GM23338 (cell line): Measurements from ENCODE around the gene PLOD3. TPM values are rescaled to one million over a fixed set of nuclear protein-coding genes. Genes with fewer than 3 reads are reported as not detected.

Experiments used
- ATAC-seq: fragments of 200-7000 bp; cut with Tn5 transposase; 3 replicates; pipeline ENCODE4 v1.9.1; 2020
- DNase-seq: peaks from one replicate; pipeline ENCODE4 v3.0.0-alpha.2; 2015; ENCODE audit warnings: low spot score
- H2AFZ ChIP-seq: fragments of 200-600 bp; sonication (generic); 2 replicates; pipeline ENCODE4 v1.8.0; 2016; ENCODE audit warnings: antibody characterized with exemption, mild to moderate bottlenecking, moderate library complexity
- H3F3A ChIP-seq: fragments of 200-600 bp; sonication (generic); replicated peaks from 2 replicates; pipeline ENCODE4 v1.8.0; 2017; ENCODE audit warnings: antibody characterized with exemption, mixed run types, low read depth
- H3K27ac ChIP-seq: fragments of 200-600 bp; sonication (generic); 2 replicates; pipeline ENCODE4 v1.6.1; 2016; ENCODE audit warnings: low read depth
- H3K27me3 ChIP-seq: fragments of 200-600 bp; sonication (generic); 2 replicates; pipeline ENCODE4 v1.8.0; 2016; ENCODE audit warnings: mild to moderate bottlenecking, mixed run types, moderate library complexity; ENCODE audit not compliant: insufficient read depth
- H3K36me3 ChIP-seq: fragments of 200-600 bp; sonication (generic); 2 replicates; pipeline ENCODE4 v1.8.0; 2016; ENCODE audit warnings: mild to moderate bottlenecking; ENCODE audit not compliant: insufficient read depth
- H3K4me1 ChIP-seq: fragments of 200-600 bp; sonication (generic); 2 replicates; pipeline ENCODE4 v1.8.0; 2016; ENCODE audit warnings: mild to moderate bottlenecking, moderate library complexity; ENCODE audit not compliant: insufficient read depth
- H3K4me2 ChIP-seq: fragments of 200-600 bp; sonication (generic); 2 replicates; pipeline ENCODE4 v1.7.1; 2017; ENCODE audit warnings: mixed run types
- H3K4me3 ChIP-seq: fragments of 200-600 bp; sonication (generic); 2 replicates; pipeline ENCODE4 v1.6.1; 2016; ENCODE audit warnings: mixed run types
- H3K79me2 ChIP-seq: fragments of 200-600 bp; sonication (generic); replicated peaks from 2 replicates; pipeline ENCODE4 v1.8.0; 2017; ENCODE audit warnings: mild to moderate bottlenecking; ENCODE audit not compliant: insufficient read depth
- H3K9me2 ChIP-seq: fragments of 200-600 bp; sonication (generic); 2 replicates; pipeline ENCODE4 v1.8.0; 2017; ENCODE audit not compliant: insufficient read depth
- H4K20me1 ChIP-seq: fragments of 200-600 bp; sonication (generic); replicated peaks from 2 replicates; pipeline ENCODE4 v1.8.0; 2017; ENCODE audit warnings: mild to moderate bottlenecking; ENCODE audit not compliant: insufficient read depth
- H3K27ac Mint-ChIP-seq: 2 replicates; pipeline ENCODE4 v1.8.0; 2020; ENCODE audit warnings: inconsistent platforms, mild to moderate bottlenecking, moderate library complexity, mixed read lengths
- H3K27me3 Mint-ChIP-seq: 3 replicates; pipeline ENCODE4 v1.8.0; 2022; ENCODE audit warnings: low read depth, mild to moderate bottlenecking, moderate library complexity, mixed read lengths, inconsistent platforms; ENCODE audit not compliant: insufficient read depth, poor library complexity
- H3K36me3 Mint-ChIP-seq: 3 replicates; pipeline ENCODE4 v1.8.0; 2021; ENCODE audit warnings: low read depth, mild to moderate bottlenecking, inconsistent platforms, moderate library complexity, mixed read lengths
- H3K4me1 Mint-ChIP-seq: 3 replicates; pipeline ENCODE4 v1.8.0; 2020; ENCODE audit warnings: mild to moderate bottlenecking, inconsistent platforms, mixed read lengths
- H3K4me3 Mint-ChIP-seq: 3 replicates; pipeline ENCODE4 v1.8.0; 2021; ENCODE audit warnings: moderate library complexity, mild to moderate bottlenecking, inconsistent platforms, mixed read lengths
- H3K9me3 Mint-ChIP-seq: 3 replicates; pipeline ENCODE4 v1.8.0; 2020; ENCODE audit warnings: moderate library complexity, mild to moderate bottlenecking, inconsistent platforms, mixed read lengths
- CREB1 ChIP-seq: fragments of 250-450 bp; sonication (Bioruptor Pico); IDR thresholded peaks from 2 replicates; pipeline ENCODE4 v1.5.0; 2020; ENCODE audit warnings: low read depth, mild to moderate bottlenecking, moderate library complexity
- ETS1 ChIP-seq: IDR thresholded peaks from 2 replicates; pipeline ENCODE4 v1.6.1; 2016; ENCODE audit warnings: antibody characterized with exemption
- JUNB ChIP-seq: IDR thresholded peaks from one replicate; pipeline ENCODE4 v1.6.1; 2016; ENCODE audit warnings: antibody characterized with exemption; ENCODE audit not compliant: unreplicated experiment
- NANOG ChIP-seq: IDR thresholded peaks from 2 replicates; pipeline ENCODE4 v1.6.1; 2016; ENCODE audit warnings: antibody characterized with exemption, borderline replicate concordance
- STAT1 ChIP-seq: IDR thresholded peaks from one replicate; pipeline ENCODE4 v1.6.1; 2016; ENCODE audit warnings: antibody characterized with exemption; ENCODE audit not compliant: unreplicated experiment
- ZNF114 ChIP-seq: fragments of 250-450 bp; sonication (Bioruptor Pico); IDR thresholded peaks from 2 replicates; pipeline ENCODE4 v1.5.0; 2020; ENCODE audit warnings: mild to moderate bottlenecking, moderate library complexity
- ZNF462 ChIP-seq: fragments of 250-450 bp; sonication (Bioruptor Pico); IDR thresholded peaks from 2 replicates; pipeline ENCODE4 v1.5.0; 2020; ENCODE audit warnings: mild to moderate bottlenecking, moderate library complexity
- polyA plus RNA-seq: library from polyadenylated mRNA; unstranded; fragments of >200 nt; fragmentation: Nextera tagmentation; extraction: Ambion mirVana; gene quantifications from 2 replicates; pipeline ENCODE4 v1.2.1, GENCODE V29; 2016
- total RNA-seq: library from RNA; depleted of rRNA; stranded (reverse); fragments of >200 nt; shearing (Covaris generic); gene quantifications from 2 replicates; pipeline ENCODE4 v1.2.3, GENCODE V29; 2014

The PLOD3 gene
- total and polyA plus RNA-seq, 2 experiments from 2014 or later = 35.2 to 40.7 TPM

GRCh38 chr7:101200862-101201599 lies 16.4 kb downstream of the PLOD3 start, which contains the start of gene MOGAT3 (continued):
- no peak for TF ChIP-seq ZNF462 (CRISPR knock-in tag)
- TF ChIP-seq ZNF114 (CRISPR knock-in tag) = no peak

GRCh38 chr7:101200504-101200861 lies 16.9 kb downstream of the PLOD3 start:
- no peaks in the 10 kb centered on the region for H3K79me2 ChIP-seq
- H3K36me3 Mint-ChIP-seq = no peaks in the 10 kb centered on the region
- peaks cover 20% of the 10 kb centered on the region for H3K27me3 Mint-ChIP-seq
- H3K9me3 Mint-ChIP-seq = no peaks in the 10 kb centered on the region
- no peaks in the 10 kb centered on the region for H3K9me2 ChIP-seq
- peaks cover 25% of the 10 kb centered on the region for H3K27me3 ChIP-seq
- no peaks in the 10 kb centered on the region for H3K36me3 ChIP-seq
- H3K27ac ChIP-seq = peak overlapping the region; percentile 63; the same call in 1 of the 2 replicates
- H3K27ac Mint-ChIP-seq = no peak overlapping the region
- H3K4me3 Mint-ChIP-seq = peak overlapping the region; percentile 69; the same call in 2 of the 3 replicates
- peak overlapping the region; percentile 94 for H2AFZ ChIP-seq
- H3K4me2 ChIP-seq = peak overlapping the region; percentile 86
- H3K4me1 ChIP-seq = peaks cover 16% of the 10 kb centered on the region
- no peaks in the 10 kb centered on the region for H4K20me1 ChIP-seq
- DNase-seq (no peak), ATAC-seq (peak; percentile 4; the same call in 2 of the 3 replicates)
- H3K4me3 ChIP-seq = peak overlapping the region; percentile 68
- peaks cover 18% of the 10 kb centered on the region for H3K4me1 Mint-ChIP-seq
- H3F3A ChIP-seq = peaks cover 9% of the 10 kb centered on the region
- TF ChIP-seq NANOG (no peak), STAT1 (no peak), JUNB (no peak), ETS1 (no peak), ZNF114 (CRISPR knock-in tag) (no peak), CREB1 (CRISPR knock-in tag) (no peak), ZNF462 (CRISPR knock-in tag) (no peak)
